Caco-2 (cell line): ENCODE data around the gene SORCS2. TPM values are rescaled to one million over a fixed set of nuclear protein-coding genes. Genes with fewer than 3 reads are reported as not detected.

Experiments
- BruUV-seq: library from RNA; stranded (reverse); fragments of 400-500 nt; replicated peaks from 2 replicates; lab custom pipeline; 2021; lab: Mats Ljungman, UMichigan
- CTCF ChIA-PET: fragments of 300-600 bp; sonication (Branson Sonifier 250); formaldehyde crosslinking; loops from one replicate; lab custom pipeline; 2022; ENCODE audit warnings: antibody characterized with exemption; lab: Charles Lee
- POLR2A ChIA-PET: fragments of 300-600 bp; sonication (Branson Sonifier 250); formaldehyde crosslinking; loops from one replicate; lab custom pipeline; 2022; ENCODE audit warnings: antibody characterized with exemption; lab: Charles Lee
- DNase-seq, 2 experiments: peaks; one replicate each; pipeline versions ENCODE4 v3.0.0 to v3.0.0-alpha.2; 2020 to 2022
- H3K27me3 ChIP-seq: replicated peaks from 2 replicates; pipeline ENCODE4 v1.6.0; 2011; ENCODE audit warnings: low read length; ENCODE audit not compliant: control insufficient read depth, insufficient read depth
- H3K36me3 ChIP-seq: 2 replicates; pipeline ENCODE4 v1.5.1; 2011; ENCODE audit warnings: low read length; ENCODE audit not compliant: control insufficient read depth, insufficient read depth
- H3K4me1 ChIP-seq: fragments of 250-450 bp; sonication (Bioruptor Pico); 2 replicates; pipeline ENCODE4 v1.5.1; 2020; ENCODE audit warnings: mild to moderate bottlenecking
- H3K4me3 ChIP-seq: 2 replicates; pipeline ENCODE4 v1.5.1; 2011; ENCODE audit warnings: low read depth, mild to moderate bottlenecking, control low read depth, low read length
- H3K9me3 ChIP-seq: fragments of 250-450 bp; sonication (Bioruptor Pico); 2 replicates; pipeline ENCODE4 v1.5.1; 2020; ENCODE audit warnings: mild to moderate bottlenecking, moderate library complexity
- H3K27ac Mint-ChIP-seq: one replicate; pipeline ENCODE4 v1.8.0; 2022; ENCODE audit warnings: mixed read lengths; ENCODE audit not compliant: unreplicated experiment
- H3K27me3 Mint-ChIP-seq: one replicate; pipeline ENCODE4 v1.8.0; 2022; ENCODE audit warnings: mixed read lengths; ENCODE audit not compliant: insufficient read depth, unreplicated experiment
- H3K36me3 Mint-ChIP-seq: one replicate; pipeline ENCODE4 v1.8.0; 2022; ENCODE audit warnings: mild to moderate bottlenecking, mixed read lengths; ENCODE audit not compliant: insufficient read depth, unreplicated experiment
- H3K4me1 Mint-ChIP-seq: one replicate; pipeline ENCODE4 v1.8.0; 2022; ENCODE audit warnings: low read depth, mixed read lengths; ENCODE audit not compliant: unreplicated experiment
- H3K4me3 Mint-ChIP-seq: one replicate; pipeline ENCODE4 v1.8.0; 2022; ENCODE audit warnings: mild to moderate bottlenecking, moderate library complexity, mixed read lengths; ENCODE audit not compliant: unreplicated experiment
- H3K9me3 Mint-ChIP-seq: one replicate; pipeline ENCODE4 v1.8.0; 2022; ENCODE audit warnings: mixed read lengths; ENCODE audit not compliant: unreplicated experiment
- intact Hi-C: fragments of 100-400 bp; cut with micrococcal nuclease; formaldehyde crosslinking; loops from one replicate; pipeline ENCODE4 v1.10.0; 2022; ENCODE audit not compliant: unreplicated experiment
- total RNA-seq: library from RNA; stranded (reverse); gene quantifications from 2 replicates; pipeline ENCODE4 v1.2.3, GENCODE V29; 2022
- TF ChIP-seq, protein P1 (sequence below), 2 experiments: fragments of 200-600 bp in 1 of 2; IDR thresholded peaks; 1 replicate in 1 of 2; 2 replicates in 1 of 2; pipeline versions ENCODE4 v1.5.1 to v1.8.0; 2011 to 2022; ENCODE audit warnings: antibody characterized with exemption in 1 of 2, control low read depth in 1 of 2, inconsistent platforms in 1 of 2, low read depth in 1 of 2, low read length in 1 of 2, mild to moderate bottlenecking in 1 of 2, moderate library complexity in 1 of 2; ENCODE audit not compliant: insufficient read depth in 1 of 2, severe bottlenecking in 1 of 2, unreplicated experiment in 1 of 2

Gene SORCS2
- total RNA-seq, 1 experiment from 2014 or later = 1.6 TPM

DNA sequence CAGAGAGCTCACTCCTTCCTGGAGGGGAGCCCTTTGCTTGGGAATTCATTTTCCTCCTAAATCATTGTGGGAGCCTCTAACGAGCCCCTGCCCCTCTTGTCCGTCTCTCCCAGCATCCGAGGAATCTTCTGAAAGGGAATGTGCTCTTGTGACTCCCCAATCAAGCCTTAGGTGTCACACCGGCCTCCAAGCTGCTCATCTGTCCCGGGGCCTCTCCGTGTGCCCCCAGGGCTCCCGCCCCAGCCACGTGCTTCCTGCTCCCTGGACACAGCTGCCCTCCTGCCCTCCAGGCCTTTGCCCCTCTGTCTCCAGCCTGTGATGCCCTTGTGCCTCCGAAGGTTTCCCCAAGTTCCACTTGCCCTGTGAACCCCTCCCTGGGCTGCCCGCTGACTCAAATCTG, 507.5 kb downstream of the SORCS2 start:
- DNase-seq = no peak
- H3K4me3 Mint-ChIP-seq = no peak overlapping the region
- H3K4me1 Mint-ChIP-seq = no peaks in the 10 kb centered on the region
- no TSS peak for BruUV-seq
- ChIA-PET CTCF (interaction anchor here (0.7 kb wide), 1 partner anchor 132 kb away, joined by 4 read pairs; no protein-coding TSS in a partner anchor), POLR2A (no interaction called here)
- H3K36me3 Mint-ChIP-seq = no peaks in the 10 kb centered on the region
- no peak overlapping the region for H3K27ac Mint-ChIP-seq
- no peak overlapping the region for H3K4me3 ChIP-seq
- H3K4me1 ChIP-seq = no peaks in the 10 kb centered on the region
- peaks cover 5% of the 10 kb centered on the region for H3K27me3 Mint-ChIP-seq
- H3K9me3 Mint-ChIP-seq = no peaks in the 10 kb centered on the region
- no peaks in the 10 kb centered on the region for H3K36me3 ChIP-seq
- intact Hi-C loops = no loop called here
- TF ChIP-seq, protein P1, sequence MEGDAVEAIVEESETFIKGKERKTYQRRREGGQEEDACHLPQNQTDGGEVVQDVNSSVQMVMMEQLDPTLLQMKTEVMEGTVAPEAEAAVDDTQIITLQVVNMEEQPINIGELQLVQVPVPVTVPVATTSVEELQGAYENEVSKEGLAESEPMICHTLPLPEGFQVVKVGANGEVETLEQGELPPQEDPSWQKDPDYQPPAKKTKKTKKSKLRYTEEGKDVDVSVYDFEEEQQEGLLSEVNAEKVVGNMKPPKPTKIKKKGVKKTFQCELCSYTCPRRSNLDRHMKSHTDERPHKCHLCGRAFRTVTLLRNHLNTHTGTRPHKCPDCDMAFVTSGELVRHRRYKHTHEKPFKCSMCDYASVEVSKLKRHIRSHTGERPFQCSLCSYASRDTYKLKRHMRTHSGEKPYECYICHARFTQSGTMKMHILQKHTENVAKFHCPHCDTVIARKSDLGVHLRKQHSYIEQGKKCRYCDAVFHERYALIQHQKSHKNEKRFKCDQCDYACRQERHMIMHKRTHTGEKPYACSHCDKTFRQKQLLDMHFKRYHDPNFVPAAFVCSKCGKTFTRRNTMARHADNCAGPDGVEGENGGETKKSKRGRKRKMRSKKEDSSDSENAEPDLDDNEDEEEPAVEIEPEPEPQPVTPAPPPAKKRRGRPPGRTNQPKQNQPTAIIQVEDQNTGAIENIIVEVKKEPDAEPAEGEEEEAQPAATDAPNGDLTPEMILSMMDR (IDR thresholded peaks at IDR 0.05; ENCODE audit: insufficient read depth in 1 of 2, low read depth in 1 of 2, low read length in 1 of 2, severe bottlenecking in 1 of 2, unreplicated experiment in 1 of 2) = no peak
- no peaks in the 10 kb centered on the region for H3K27me3 ChIP-seq
- no peaks in the 10 kb centered on the region for H3K9me3 ChIP-seq

DNA sequence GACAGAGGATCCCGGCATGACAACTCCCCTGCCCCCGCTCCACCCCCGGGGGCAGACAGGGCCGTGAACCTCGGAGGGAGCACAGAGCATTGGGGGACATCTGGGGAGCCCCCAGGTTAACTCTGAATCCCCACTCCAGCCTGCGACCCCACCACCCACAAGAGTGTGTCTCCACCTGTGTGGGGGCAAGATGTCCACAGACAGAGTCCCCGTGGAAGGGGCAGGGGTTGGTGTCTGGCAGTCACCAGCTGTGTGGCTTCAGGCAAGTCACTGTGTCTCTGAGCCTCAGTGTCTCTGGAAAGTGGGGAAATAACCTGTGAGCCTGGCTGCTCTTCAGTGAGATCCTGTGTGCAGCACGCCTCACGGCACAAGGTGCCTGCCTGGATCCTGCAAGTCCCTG, 508.3 kb downstream of the SORCS2 start:
- peaks cover 3% of the 10 kb centered on the region for H3K27me3 Mint-ChIP-seq
- intact Hi-C loops = no loop called here
- H3K36me3 Mint-ChIP-seq = no peaks in the 10 kb centered on the region
- TF ChIP-seq, protein P1 (IDR thresholded peaks at IDR 0.05; ENCODE audit: insufficient read depth in 1 of 2, low read depth in 1 of 2, low read length in 1 of 2, severe bottlenecking in 1 of 2, unreplicated experiment in 1 of 2) = no peak
- no peak overlapping the region for H3K4me3 Mint-ChIP-seq
- DNase-seq = no peak
- POLR2A ChIA-PET = no interaction called here
- no peaks in the 10 kb centered on the region for H3K4me1 Mint-ChIP-seq
- no peaks in the 10 kb centered on the region for H3K27me3 ChIP-seq
- H3K36me3 ChIP-seq = no peaks in the 10 kb centered on the region
- H3K27ac Mint-ChIP-seq = no peak overlapping the region
- H3K9me3 Mint-ChIP-seq = no peaks in the 10 kb centered on the region
- H3K4me3 ChIP-seq = no peak overlapping the region
- H3K9me3 ChIP-seq = no peaks in the 10 kb centered on the region
- no TSS peak for BruUV-seq
- H3K4me1 ChIP-seq = peaks cover 4% of the 10 kb centered on the region
- CTCF ChIA-PET = no interaction called here

DNA sequence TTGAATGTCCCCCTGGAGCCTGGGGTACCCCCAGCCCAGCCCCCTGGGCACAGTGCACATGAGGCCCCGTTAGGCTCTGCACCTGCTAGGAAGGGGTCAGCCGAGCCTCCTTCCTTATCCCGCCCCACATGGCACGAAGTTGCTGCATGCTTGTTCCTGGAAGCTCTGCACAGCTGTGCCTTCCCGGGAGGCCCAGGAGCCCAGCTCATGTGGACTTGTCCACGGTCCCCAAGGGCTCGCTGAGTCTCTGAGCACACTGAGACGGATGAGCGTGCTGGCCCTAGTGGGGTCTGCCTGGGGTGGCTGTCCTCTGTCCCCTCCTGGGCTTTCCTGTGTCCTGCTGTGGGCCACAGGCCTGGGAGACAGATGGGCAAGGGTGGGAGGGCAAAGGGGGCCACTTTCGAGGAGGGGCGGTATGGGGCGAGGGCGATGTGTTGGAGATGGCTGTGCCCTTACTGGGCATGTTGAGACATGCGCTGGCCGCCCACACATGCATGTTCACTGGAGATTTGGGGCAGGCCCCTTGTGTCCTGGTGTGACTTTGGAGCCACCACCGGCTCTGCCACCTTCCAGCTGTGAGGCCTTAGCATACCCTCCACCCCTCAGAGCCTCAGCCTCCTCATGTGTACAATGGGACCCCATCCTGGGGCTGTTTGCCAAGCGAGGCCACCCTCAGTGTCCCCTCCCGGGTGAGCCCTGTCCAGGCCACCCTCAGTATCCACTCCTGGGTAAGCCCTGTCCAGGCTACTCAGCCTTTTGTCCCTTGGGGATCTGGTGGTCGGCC, 509.7 kb downstream of the SORCS2 start:
- peaks cover 4% of the 10 kb centered on the region for H3K4me1 ChIP-seq
- POLR2A ChIA-PET = no interaction called here
- TF ChIP-seq, protein P1 (IDR thresholded peaks at IDR 0.05; ENCODE audit: insufficient read depth in 1 of 2, low read depth in 1 of 2, low read length in 1 of 2, severe bottlenecking in 1 of 2, unreplicated experiment in 1 of 2) = no peak
- Mint-ChIP-seq H3K4me1 (no peaks in the 10 kb centered on the region), H3K4me3 (no peak overlapping the region), H3K27ac (no peak overlapping the region), H3K9me3 (no peaks in the 10 kb centered on the region), H3K27me3 (peaks cover 3% of the 10 kb centered on the region), H3K36me3 (no peaks in the 10 kb centered on the region)
- intact Hi-C loops = no loop called here
- H3K36me3 ChIP-seq = no peaks in the 10 kb centered on the region
- H3K9me3 ChIP-seq = no peaks in the 10 kb centered on the region
- no peak for DNase-seq
- BruUV-seq = no TSS peak
- H3K27me3 ChIP-seq = no peaks in the 10 kb centered on the region
- CTCF ChIA-PET = interaction anchor here (0.7 kb wide), 2 partner anchors 32 to 99 kb away, joined by 5 to 9 read pairs; no protein-coding TSS in a partner anchor
- H3K4me3 ChIP-seq = no peak overlapping the region
